SIG-M5 treated with dmso at 0.1 percent for 504 hours (cell line): ENCODE measurements around the gene SPATC1L.

Experiments used
- DNase-seq: peaks from one replicate; lab custom pipeline; 2025; ENCODE audit not compliant: unreplicated experiment; lab: John Stamatoyannopoulos, UW

SPATC1L gene

GRCh38 chr21:46137908-46138307, 46.4 kb downstream of the SPATC1L start:
- no peak for DNase-seq

GRCh38 chr21:46136739-46137349, 47.4 kb downstream of the SPATC1L start:
- DNase-seq: no peak

- DNase-seq: no peak
These were observed 48.4 kb downstream of the SPATC1L start for GRCh38 chr21:46135782-46136395.

GRCh38 chr21:46131838-46132651, 52.2 kb downstream of the SPATC1L start:
- no peak for DNase-seq

GRCh38 chr21:46131588-46131837, 52.7 kb downstream of the SPATC1L start:
- no peak for DNase-seq

GRCh38 chr21:46130831-46131587, 53.2 kb downstream of the SPATC1L start:
- no peak for DNase-seq

GRCh38 chr21:46129846-46130651, 54.2 kb downstream of the SPATC1L start:
- no peak for DNase-seq

- DNase-seq: no peak
These were observed 55.2 kb downstream of the SPATC1L start for GRCh38 chr21:46128933-46129571.

GRCh38 chr21:46128106-46128932, 55.9 kb downstream of the SPATC1L start:
- DNase-seq: no peak

- no peak for DNase-seq
These were observed 56.8 kb downstream of the SPATC1L start for GRCh38 chr21:46127239-46128105.

- no peak for DNase-seq
These were observed 57.7 kb downstream of the SPATC1L start for GRCh38 chr21:46126309-46127238.

GRCh38 chr21:46125846-46126301, 58.4 kb downstream of the SPATC1L start:
- no peak for DNase-seq

- no peak for DNase-seq
These were observed 59.1 kb downstream of the SPATC1L start for GRCh38 chr21:46124926-46125845.

GRCh38 chr21:46124083-46124925, 60.0 kb downstream of the SPATC1L start:
- DNase-seq: no peak
